ENCODE data around the gene KCNIP2.
A peak's percentile ranks its signal among the peaks of the same experiment; 100 is the strongest.

KCNIP2 gene

DNA sequence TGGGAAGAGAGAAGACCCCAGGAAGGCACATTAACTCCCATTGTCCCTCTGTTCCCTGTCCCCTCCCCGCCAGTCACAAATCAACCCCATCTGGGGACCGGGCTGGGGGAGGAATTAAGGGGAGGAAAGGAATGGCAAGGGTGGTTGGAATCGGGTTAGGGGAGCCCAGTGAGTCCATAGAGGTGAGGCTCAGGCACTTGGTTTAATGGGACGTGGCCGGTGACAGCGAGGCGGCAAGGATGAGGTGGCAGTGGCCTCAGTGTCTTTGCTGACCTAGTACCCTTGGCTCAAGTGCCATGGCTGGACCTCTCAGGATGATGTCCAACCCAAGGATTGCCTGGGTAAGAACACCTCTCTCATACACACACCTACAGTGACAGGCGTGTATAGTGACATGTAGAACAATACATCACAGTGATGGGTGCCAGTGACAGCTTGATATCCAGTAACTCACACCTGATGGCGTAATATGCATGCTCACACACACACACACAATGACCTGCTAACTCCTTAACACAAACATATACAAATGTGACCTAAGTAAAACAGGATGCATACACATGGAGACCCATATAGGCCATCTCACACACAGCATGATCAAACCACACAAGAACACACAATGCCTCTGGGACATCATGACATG is 12.3 kb downstream of the KCNIP2 start:
- TF ChIP-seq ZFX (IDR thresholded peaks at IDR 0.05; ENCODE audit: borderline replicate concordance): no peak
- TF ChIP-seq, protein P1, sequence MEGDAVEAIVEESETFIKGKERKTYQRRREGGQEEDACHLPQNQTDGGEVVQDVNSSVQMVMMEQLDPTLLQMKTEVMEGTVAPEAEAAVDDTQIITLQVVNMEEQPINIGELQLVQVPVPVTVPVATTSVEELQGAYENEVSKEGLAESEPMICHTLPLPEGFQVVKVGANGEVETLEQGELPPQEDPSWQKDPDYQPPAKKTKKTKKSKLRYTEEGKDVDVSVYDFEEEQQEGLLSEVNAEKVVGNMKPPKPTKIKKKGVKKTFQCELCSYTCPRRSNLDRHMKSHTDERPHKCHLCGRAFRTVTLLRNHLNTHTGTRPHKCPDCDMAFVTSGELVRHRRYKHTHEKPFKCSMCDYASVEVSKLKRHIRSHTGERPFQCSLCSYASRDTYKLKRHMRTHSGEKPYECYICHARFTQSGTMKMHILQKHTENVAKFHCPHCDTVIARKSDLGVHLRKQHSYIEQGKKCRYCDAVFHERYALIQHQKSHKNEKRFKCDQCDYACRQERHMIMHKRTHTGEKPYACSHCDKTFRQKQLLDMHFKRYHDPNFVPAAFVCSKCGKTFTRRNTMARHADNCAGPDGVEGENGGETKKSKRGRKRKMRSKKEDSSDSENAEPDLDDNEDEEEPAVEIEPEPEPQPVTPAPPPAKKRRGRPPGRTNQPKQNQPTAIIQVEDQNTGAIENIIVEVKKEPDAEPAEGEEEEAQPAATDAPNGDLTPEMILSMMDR (IDR thresholded peaks at IDR 0.05): no peak
- H3K27ac ChIP-seq: peak overlapping the region; percentile 86

DNA sequence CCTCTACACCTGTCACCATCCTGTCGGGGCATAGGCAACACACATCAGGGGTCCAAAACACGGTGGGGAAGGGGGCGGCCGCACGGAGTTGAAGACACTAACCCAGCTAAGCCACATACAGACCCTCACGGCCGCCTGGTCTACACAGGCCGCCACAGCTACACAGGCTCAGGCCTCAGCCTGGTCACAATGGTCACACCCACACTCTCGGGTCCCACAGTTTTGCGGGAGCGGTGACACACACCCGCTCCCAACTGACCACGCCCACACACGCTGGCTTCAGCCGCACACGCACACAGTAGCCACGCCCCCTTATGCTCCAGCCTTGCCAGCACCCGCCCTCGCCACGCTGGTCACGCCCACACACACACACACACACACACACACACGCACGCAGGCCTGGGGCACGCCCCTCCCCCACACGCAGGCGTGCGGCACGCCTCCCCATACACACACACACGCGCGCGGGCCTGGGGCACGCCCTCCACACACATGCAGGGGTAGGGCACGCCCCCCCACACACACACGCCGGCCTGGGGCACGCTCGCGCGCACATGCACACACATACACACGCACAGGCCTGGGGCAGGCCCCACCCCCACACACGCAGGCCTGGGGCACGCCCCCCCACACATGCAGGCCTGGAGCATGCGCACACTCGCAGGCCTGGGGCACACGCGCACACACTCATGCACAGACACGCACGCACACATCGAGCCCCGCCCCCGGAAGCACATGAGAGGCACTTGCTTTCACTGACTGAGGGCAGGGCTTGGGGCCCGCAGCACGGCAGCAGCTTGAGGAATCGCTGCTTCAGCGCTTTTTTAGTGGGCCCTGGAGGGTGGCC is 13.1 kb downstream of the KCNIP2 start:
- TF ChIP-seq, protein P1 (IDR thresholded peaks at IDR 0.05): no peak
- no peak for TF ChIP-seq ZFX (IDR thresholded peaks at IDR 0.05; ENCODE audit: borderline replicate concordance)
- peak overlapping the region; percentile 86 for H3K27ac ChIP-seq

DNA sequence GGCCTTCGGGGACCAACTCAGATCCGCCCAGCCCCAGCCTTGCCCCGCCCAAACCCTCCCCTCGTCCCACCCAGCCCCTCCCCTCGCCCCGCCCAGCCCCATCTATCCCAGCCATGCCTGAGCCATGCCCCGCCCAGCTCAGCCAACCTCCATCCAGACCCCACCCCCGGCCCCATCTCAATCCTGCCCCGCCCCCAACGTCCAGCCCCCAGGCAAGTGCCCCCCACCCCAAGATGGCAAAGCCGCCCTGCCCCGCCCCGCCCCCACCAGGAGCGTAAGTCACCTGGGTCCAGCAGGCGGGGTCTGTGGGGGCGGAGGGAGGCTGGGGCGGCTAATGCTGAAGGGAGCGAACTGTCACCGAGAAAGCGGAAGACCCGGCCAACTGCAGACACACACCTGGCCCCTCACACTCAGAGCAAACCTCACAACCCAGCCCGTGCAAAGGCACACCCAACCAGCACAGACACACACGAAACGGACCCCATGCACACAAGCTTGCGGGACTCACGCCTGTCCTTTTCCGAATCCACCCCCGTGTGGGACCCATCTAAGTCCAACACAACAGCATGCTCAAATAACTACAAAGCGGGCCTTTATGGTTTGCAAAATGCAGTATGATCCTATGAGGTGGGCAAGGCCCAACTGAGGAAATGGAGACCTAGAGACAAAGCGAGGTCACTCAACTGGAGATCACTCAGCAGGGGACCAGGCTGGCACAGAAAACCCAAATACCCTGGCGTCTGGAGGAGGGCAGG is 13.9 kb downstream of the KCNIP2 start:
- peak overlapping the region; percentile 86 for H3K27ac ChIP-seq

DNA sequence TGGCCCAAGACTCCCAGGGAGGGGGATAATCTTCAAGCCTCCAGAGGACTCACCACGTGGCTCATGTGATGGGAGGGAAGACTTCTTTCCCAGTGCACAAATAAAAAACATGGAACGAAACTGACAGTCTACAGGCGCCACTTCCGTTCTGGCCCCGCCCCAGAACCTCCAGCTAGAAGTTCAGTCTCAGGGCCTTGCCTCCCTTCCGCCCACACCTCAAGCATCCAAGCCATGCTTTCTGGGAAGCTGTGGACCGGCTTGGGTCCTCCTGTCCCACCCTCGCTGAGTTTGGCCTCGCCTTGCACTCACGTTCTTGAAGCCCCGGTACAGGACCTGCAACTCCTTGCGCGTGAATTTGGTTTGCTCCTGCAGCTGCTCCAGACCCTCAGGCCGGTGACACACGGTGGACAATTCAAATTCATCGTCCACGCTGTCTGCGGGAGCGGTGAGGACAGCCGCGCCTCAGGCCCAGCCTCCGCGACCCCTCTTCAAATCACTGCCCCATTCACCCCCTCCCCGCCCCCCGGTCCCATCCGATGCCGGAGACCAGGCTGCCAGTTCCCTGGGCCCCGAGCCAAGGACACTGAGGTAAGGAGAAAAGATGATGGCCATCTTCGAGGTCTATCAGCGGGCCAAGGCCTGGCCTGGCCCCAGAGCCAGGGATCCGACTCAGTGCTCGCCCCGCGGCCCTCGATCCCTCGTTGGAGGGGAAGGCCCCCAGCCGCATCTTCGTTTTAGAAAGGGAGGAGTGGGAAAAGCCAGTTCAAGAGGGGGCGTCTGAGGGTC is 14.6 kb downstream of the KCNIP2 start:
- H3K27ac ChIP-seq: peak overlapping the region; percentile 86
- TF ChIP-seq ZFX (IDR thresholded peaks at IDR 0.05; ENCODE audit: borderline replicate concordance): no peak
- TF ChIP-seq, protein P1 (IDR thresholded peaks at IDR 0.05): no peak

More for the DNA sequence above, 13.9 kb downstream of the KCNIP2 start:
- no peak for TF ChIP-seq ZFX (IDR thresholded peaks at IDR 0.05; ENCODE audit: borderline replicate concordance)
- TF ChIP-seq, protein P1 (IDR thresholded peaks at IDR 0.05): no peak

DNA sequence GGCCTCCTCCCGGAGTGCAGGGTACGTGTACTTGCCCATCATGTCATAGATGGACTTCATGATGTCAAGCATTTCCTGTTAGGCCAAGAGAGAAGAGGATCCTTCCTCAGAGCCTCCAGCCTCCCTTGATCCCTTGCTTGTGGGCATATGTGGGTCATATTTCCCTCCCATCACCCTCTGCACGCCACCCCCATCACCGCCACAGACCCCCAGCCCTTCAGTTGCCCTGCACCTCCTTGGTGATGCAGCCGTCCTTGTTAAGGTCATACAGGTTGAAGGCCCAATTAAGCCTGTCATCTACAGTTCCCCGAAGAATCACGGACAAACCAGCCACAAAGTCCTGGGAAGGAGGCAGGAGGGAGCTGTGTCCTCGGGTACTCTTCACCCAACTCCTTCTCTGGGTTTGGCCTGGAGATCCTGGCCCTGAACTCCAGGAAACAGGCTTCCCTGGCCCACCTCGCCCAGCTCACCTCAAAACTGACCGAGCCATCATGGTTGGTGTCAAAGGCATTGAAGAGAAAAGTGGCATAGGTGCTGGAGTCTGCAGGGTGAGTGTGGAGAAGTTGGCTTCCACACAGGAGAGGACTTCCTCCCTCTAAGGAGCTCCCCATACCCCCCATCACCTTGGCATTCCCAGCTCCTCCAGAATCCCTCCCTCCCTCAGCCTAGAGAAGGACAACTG is 15.5 kb downstream of the KCNIP2 start:
- H3K27ac ChIP-seq: no peak overlapping the region
- TF ChIP-seq ZFX (IDR thresholded peaks at IDR 0.05; ENCODE audit: borderline replicate concordance): no peak
- TF ChIP-seq, protein P1 (IDR thresholded peaks at IDR 0.05): no peak

DNA sequence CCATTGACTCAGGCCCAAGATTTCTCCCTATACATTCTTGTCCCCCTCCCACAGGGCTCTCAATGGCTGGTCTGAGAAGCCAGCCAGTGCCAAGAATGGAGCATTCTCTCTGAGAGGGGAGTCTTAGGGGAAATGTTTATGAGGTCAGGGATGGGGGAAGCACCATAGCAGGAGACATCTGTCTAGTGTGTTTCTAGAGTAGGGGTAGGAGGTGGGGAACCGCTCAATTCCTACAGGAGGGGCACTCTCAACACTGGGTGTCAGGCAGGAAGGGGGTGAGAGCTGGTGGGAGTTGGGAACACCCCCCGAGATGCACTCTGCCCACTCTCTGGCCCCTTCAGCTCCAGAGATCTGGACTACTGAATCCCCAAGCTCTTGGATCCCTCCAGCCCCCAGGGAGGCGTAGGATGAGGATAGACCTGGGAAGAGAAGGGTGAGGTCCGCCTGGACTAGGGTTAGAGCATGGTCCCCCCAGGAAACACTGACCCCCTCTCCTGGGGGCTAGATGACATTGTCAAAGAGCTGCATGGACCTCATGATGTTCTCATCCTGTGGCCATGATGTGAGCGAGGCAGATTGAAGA is 16.7 kb downstream of the KCNIP2 start:
- no peak overlapping the region for H3K27ac ChIP-seq
- TF ChIP-seq ZFX (IDR thresholded peaks at IDR 0.05; ENCODE audit: borderline replicate concordance): no peak
- TF ChIP-seq, protein P1 (IDR thresholded peaks at IDR 0.05): no peak

Data from 22Rv1 (cell line).